Measurements from ENCODE around the gene SCYL3. TPM values are rescaled to one million over a fixed set of nuclear protein-coding genes. Genes with fewer than 3 reads are reported as not detected.

Gene SCYL3
- total and polyA plus RNA-seq, 2 of the 13 experiments (the other 11 are each of a cell fraction or from before 2014, with no cell fraction given): 3.3 to 4.9 TPM

DNA sequence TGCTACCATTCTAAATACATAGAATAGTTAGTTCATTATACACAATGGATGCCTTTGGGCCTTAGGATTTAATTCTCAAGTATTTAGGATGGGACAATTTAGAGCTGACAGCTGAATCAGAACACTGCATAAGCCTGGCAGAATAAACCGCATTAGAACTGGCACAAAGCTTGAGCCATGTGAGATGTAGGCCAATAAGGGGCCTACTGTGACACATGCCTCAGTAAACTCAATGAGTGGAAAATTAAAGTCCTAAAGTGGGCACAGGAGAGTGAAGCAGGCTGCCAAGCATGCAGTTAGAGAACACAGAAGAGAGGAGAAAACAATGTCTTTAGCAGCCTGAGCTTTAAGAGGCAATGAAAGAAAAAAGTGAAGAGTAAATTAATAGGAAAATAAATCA is 24.3 kb downstream of the SCYL3 start:
- DNase-seq (ENCODE audit: low spot score) (no peak), ATAC-seq (no peak), FAIRE-seq (no peak)
- Histone ChIP-seq H3K4me2 (ENCODE audit: low read depth, low read length) (no peak overlapping the region), H3K9me3 (ENCODE audit: low read length) (peaks cover 8% of the 10 kb centered on the region; the same call in 1 of the 2 replicates), H3K4me3 (replicated peaks in 1 of 3; ENCODE audit: insufficient read depth in 1 of 3, low read depth in 2 of 3, low read length in 3 of 3) (no peak overlapping the region), H3K4me1 (ENCODE audit: insufficient read depth, low read length) (no peaks in the 10 kb centered on the region), H4K20me1 (ENCODE audit: insufficient read depth, low read length) (no peaks in the 10 kb centered on the region), H3K9ac (ENCODE audit: insufficient read depth, low read depth, low read length) (no peak overlapping the region), H3K27me3 (ENCODE audit: control insufficient read depth in 1 of 2, insufficient read depth in 2 of 2, low read length in 2 of 2) (no peaks in the 10 kb centered on the region), H2AFZ (ENCODE audit: low read length) (no peak overlapping the region), H3K79me2 (ENCODE audit: insufficient read depth, low read length) (no peaks in the 10 kb centered on the region), H3K36me3 (replicated peaks in 1 of 2; ENCODE audit: control insufficient read depth in 1 of 2, insufficient read depth in 2 of 2, low read length in 2 of 2) (peaks cover 16 to 77% of the 10 kb centered on the region in 2 experiments), H3K27ac (ENCODE audit: extremely low read length, insufficient read depth, low read length) (no peak overlapping the region)
- BruUV-seq (replicated peaks): no TSS peak
- intact Hi-C loops (cut with micrococcal nuclease; ENCODE audit: unreplicated experiment): no loop called here
- no peak for TF ChIP-seq ZNF891 (CRISPR knock-in tag; IDR thresholded peaks at IDR 0.05)
- TF ChIP-seq ZBTB3 (CRISPR knock-in tag; IDR thresholded peaks at IDR 0.05; ENCODE audit: borderline replicate concordance, low read depth): no peak
- TF ChIP-seq, protein P1, sequence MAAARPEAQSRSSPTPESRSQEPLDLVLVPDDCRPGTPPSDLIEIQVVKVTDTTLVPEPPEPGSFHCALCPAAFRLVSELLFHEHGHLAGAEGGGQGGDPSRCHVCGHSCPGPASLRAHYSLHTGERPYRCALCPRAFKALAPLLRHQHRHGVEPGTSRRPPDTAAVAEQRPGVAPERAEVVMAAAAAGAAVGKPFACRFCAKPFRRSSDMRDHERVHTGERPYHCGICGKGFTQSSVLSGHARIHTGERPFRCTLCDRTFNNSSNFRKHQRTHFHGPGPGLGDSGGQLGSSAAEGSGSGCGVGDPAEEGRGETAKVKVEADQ (CRISPR knock-in tag; IDR thresholded peaks at IDR 0.05; ENCODE audit: borderline replicate concordance): no peak
- TF ChIP-seq ZNF546 (CRISPR knock-in tag; conservative IDR thresholded peaks at IDR 0.05): no peak
- ChIA-PET POLR2A (no interaction called here), CTCF (ENCODE audit: low intra/inter-chr PET ratio, low total read pairs) (no interaction called here)
- WGBS (ENCODE audit: low lambda C conversion rate): 100% methylated on average over 1 of the region's 1 CpG
- in situ Hi-C loops (cut with HindIII; ENCODE audit: extremely low pct_ligation_motif_present, low pct_unique_long_range_greater_than_20kb): no loop called here

DNA sequence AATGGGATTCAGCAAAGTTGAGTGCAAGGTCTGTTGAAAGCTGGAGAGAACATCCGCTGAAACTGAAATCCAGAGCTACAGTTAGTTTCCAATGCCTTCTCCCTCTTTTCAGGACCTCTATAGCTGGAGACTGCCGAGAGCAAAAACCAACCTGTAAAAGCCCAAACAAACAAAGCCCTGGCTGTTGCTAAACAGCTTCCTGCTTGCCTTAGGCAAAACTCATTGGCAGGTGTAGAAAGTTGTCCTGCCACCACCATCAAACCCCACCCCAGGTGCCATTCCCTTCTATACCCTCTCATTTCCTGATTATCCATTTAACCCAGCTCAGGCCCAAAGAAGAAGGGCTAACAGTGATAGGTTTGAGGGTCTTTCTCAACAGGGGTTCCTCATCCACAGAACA is 24.7 kb downstream of the SCYL3 start:
- Histone ChIP-seq H3K4me3 (replicated peaks in 1 of 3; ENCODE audit: insufficient read depth in 1 of 3, low read depth in 2 of 3, low read length in 3 of 3) (no peak overlapping the region), H3K9ac (ENCODE audit: insufficient read depth, low read depth, low read length) (no peak overlapping the region), H3K4me2 (ENCODE audit: low read depth, low read length) (no peak overlapping the region), H3K27ac (ENCODE audit: extremely low read length, insufficient read depth, low read length) (no peak overlapping the region), H4K20me1 (ENCODE audit: insufficient read depth, low read length) (no peaks in the 10 kb centered on the region), H2AFZ (ENCODE audit: low read length) (no peak overlapping the region), H3K9me3 (ENCODE audit: low read length) (peaks cover 8% of the 10 kb centered on the region; the same call in 1 of the 2 replicates), H3K4me1 (ENCODE audit: insufficient read depth, low read length) (no peaks in the 10 kb centered on the region), H3K36me3 (replicated peaks in 1 of 2; ENCODE audit: control insufficient read depth in 1 of 2, insufficient read depth in 2 of 2, low read length in 2 of 2) (peaks cover 16 to 77% of the 10 kb centered on the region in 2 experiments), H3K27me3 (ENCODE audit: control insufficient read depth in 1 of 2, insufficient read depth in 2 of 2, low read length in 2 of 2) (no peaks in the 10 kb centered on the region), H3K79me2 (ENCODE audit: insufficient read depth, low read length) (no peaks in the 10 kb centered on the region)
- ChIA-PET POLR2A (no interaction called here), CTCF (ENCODE audit: low intra/inter-chr PET ratio, low total read pairs) (no interaction called here)
- no peak for ATAC-seq
- BruUV-seq (replicated peaks): no TSS peak
- DNase-seq (ENCODE audit: low spot score): no peak
- intact Hi-C loops (cut with micrococcal nuclease; ENCODE audit: unreplicated experiment): no loop called here
- FAIRE-seq: no peak
- WGBS (ENCODE audit: low lambda C conversion rate): 92% methylated on average over 2 of the region's 2 CpGs
- in situ Hi-C loops (cut with HindIII; ENCODE audit: extremely low pct_ligation_motif_present, low pct_unique_long_range_greater_than_20kb): no loop called here
- TF ChIP-seq ZNF687 (CRISPR knock-in tag; IDR thresholded peaks at IDR 0.05) (no peak), ZNF746 (CRISPR knock-in tag; IDR thresholded peaks at IDR 0.05) (no peak), RAD21 (CRISPR knock-in tag; IDR thresholded peaks at IDR 0.05) (no peak), ZKSCAN5 (CRISPR knock-in tag; IDR thresholded peaks at IDR 0.05) (no peak), SOX13 (IDR thresholded peaks at IDR 0.05) (no peak), SOX13 (CRISPR knock-in tag; conservative IDR thresholded peaks at IDR 0.05 in 1 of 2, IDR thresholded peaks at IDR 0.05 in 1 of 2) (no peak), FOXP1 (IDR thresholded peaks at IDR 0.05) (no peak), FOXP1 (CRISPR knock-in tag; IDR thresholded peaks at IDR 0.05) (no peak), RBM22 (optimal IDR thresholded peaks at IDR 0.05; ENCODE audit: low read length) (no peak), GATAD2A (CRISPR knock-in tag; IDR thresholded peaks at IDR 0.05) (no peak), ZNF160 (CRISPR knock-in tag; IDR thresholded peaks at IDR 0.05) (no peak)

All from HepG2 (cell line).